AG20443 (cell line): Measurements from ENCODE around the gene BTBD2.

Experiments used
- DNase-seq: peaks from one replicate; pipeline ENCODE4 v3.0.0; 2012; ENCODE audit warnings: low spot score, mixed read lengths

The BTBD2 gene

DNA sequence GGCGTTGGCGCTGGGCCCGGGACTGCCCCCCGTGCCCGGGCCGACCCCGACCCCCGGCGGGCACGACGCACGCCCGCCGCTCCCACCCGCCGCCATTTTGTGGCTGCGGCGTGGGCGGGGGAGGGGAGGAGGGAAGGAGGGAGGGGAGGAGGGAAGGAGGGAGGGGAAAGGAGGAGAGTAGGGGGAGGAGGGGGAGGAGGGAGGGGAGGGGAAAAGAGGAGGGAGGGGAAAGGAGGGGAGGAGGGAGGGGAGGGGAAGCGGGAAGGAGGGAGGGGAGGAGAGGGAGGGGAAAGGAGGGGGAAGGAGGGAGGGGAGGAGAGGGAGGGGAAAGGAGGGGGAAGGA, at the start of gene BTBD2:
BTBD2 (minus strand) TSS at position 107 of the 343 bp plus-strand sequence; CDS start at position 96, 11 bp downstream.
- DNase-seq: peak; percentile 80

- DNase-seq: peak; percentile 58
Measured at GRCh38 chr19:2064788-2065524, 49.4 kb upstream of the BTBD2 start.

DNA sequence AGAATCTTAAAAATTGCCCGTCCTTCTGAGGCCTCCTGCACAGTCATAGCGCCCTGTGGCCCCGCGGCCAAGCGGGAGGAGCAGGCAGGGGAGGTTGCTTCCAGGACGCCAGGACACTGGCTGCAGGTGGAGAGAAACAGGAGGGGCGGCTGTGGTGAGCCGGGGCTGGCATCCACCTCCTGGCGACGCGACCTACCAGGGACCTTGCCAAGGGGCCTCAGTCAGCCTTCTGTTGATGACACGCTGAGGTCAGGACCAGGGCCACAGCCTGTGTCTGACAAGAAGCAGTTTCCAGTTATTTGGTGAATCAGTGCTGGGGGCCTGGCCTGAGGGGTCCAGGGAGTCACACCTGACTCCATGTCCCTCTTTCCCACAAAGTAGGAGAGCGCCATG, 48.9 kb upstream of the BTBD2 start:
- no peak for DNase-seq

DNA sequence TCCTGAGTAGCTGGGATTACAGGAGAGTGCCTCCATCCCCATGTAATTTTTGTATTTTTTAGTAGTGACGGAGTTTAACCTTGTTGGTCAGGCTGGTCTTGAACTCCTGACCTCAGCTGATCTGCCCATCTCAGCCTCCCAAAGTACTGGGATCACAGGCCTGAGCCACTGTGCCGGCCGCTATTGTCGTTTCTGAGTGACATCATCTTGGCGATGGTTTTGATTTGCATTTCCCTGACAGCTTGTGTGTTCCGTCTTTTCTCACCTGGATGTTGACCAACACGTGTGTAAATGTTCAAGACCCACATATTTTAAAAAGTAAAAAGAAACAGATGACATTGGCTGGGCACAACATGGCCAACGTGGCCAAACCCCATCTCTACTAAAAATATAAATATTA, 48.3 kb upstream of the BTBD2 start:
- DNase-seq: no peak

- no peak for DNase-seq
Measured at GRCh38 chr19:2062770-2063169, 47.3 kb upstream of the BTBD2 start.

GRCh38 chr19:2062389-2062729, 46.8 kb upstream of the BTBD2 start:
- DNase-seq: no peak

DNA sequence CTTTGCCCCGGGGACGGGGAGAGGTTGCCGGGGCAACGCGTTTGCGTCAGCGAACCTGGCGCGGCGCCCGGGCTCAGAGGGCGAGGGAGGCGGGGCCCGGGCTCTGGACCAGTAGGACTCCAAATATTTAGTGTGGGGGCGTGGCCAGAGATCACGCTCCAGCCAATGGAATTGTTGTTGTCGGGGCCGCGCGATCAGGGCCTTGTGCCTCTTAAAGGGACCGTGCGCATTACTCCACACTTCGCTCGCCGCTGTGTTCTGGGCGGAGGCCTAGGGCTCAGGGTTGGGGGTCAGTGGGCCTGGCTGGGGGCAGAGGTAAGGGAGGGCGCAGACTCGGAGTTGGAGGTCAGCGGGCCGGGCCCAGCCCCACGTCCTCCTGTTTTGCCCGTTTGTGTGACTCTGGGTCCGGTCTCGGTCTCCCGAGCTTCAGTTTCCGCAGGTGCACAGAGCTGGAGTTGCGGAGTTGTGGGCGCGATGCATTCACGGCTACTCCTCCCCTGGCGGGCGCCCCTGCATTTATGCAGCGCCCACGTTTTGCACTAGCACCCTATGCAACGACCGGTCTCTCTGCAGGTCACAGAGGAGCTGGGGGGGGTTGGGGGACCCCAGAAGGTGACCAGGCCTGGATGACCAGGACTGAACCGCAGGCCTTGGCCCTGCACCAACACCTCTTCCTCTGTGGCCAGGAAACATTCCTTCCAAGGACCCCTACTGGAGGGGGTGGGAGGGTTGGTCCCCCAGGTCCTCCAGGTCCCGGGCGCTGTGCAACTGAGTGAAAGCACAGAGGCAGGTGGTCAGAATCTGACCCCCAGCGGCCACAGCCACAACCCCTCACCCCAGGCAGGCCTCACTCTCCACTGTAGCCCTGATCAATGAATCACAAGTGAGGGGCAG, 46.2 kb upstream of the BTBD2 start:
- DNase-seq: peak; percentile 99

GRCh38 chr19:2060884-2061494, 45.5 kb upstream of the BTBD2 start:
- DNase-seq: no peak

DNA sequence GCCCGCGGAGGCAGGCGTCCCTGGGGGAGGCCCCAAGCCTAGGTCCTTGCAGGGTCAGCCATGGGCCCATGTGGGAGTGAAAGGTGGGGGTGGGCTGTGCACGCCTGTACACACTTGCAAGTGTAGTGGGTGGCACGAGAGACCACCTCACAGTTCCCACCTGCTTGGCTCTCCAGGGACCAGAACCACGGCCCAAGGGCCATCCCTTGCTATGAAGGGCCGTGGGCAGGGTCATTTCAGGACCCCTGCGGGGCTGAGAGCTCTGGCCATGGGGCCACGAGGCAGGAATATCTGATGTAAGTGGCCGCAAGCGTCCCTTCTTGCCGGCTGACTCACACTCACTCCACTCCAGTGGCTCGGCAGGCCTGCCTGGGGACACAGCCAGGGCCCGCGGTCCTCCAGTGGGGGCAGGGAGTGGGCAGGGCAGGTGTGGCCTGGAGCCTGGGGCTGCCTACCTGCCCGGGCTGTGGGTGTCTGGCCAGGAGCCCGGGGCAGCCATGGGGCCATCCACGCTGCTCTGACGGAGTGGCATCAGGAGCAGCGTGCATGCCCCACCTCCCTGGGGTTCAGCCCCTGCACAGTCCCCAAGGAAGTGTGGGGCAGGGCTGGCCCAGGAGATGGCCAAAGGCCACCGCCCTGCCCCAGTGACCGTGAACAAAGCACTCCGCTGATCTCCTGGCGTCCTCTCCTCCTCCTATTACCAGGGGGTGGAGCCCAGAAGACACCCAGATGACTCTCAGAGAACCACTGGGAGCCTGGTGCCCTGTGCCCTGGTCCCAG, 44.1 kb upstream of the BTBD2 start:
- peak; percentile 71 for DNase-seq

DNA sequence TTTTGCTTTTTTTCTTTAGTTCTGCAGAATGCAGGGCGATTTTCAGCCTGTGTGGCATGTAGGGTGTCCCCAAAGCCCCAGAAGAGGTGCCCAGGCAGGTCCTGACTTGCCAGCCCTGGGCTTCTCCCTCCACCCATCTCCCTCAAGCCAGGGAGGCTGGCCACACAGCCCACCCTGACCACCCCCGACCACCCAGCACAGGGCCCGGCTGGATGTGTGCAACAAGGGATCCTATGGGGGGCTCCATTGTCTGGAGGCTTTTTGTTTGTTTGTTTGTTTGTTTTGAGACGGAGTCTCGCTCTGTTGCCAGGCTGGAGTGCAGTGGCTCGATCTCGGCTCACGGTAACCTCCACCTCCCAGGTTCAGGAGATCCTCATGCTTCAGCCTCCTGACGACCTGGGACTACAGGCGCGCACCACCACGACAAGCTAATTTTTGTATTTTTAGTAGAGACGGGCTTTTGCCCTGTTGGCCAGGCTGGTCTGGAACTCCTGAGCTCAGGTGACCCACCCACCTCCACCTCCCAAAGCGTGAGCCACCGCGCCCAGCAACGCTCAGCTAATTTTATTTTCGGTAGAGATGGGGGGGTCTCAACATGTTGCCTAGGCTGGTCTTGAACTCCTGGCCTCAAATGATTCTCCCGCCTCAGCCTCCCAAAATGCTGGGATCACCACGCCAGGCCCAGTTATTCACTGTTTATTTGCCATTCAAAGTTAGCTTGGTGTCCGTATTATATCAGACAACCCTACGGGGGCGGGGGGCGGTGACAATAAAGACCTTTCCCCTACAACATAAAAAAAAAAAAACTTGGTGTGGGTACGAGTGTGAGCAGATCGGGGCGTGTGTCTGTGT, 43.3 kb upstream of the BTBD2 start:
- no peak for DNase-seq

GRCh38 chr19:2057484-2058469, 42.3 kb upstream of the BTBD2 start:
- no peak for DNase-seq

DNA sequence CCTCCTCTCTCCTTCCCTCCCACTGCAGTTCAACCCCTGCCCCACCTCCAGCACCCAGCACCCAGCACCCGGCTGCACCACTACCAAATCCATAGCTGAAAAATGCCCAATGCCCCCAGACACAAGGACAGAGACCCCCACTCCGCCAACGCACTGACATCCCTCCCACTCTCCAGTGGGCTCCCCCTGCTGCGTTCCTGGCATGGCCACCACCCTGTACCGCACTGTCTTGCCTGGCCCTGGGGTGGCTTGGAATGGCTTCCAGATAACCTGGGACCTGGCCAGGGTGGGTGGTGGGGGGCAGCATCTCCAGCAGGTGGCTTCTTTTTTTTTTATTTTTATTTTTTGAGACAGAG, 41.3 kb upstream of the BTBD2 start:
- no peak for DNase-seq

DNA sequence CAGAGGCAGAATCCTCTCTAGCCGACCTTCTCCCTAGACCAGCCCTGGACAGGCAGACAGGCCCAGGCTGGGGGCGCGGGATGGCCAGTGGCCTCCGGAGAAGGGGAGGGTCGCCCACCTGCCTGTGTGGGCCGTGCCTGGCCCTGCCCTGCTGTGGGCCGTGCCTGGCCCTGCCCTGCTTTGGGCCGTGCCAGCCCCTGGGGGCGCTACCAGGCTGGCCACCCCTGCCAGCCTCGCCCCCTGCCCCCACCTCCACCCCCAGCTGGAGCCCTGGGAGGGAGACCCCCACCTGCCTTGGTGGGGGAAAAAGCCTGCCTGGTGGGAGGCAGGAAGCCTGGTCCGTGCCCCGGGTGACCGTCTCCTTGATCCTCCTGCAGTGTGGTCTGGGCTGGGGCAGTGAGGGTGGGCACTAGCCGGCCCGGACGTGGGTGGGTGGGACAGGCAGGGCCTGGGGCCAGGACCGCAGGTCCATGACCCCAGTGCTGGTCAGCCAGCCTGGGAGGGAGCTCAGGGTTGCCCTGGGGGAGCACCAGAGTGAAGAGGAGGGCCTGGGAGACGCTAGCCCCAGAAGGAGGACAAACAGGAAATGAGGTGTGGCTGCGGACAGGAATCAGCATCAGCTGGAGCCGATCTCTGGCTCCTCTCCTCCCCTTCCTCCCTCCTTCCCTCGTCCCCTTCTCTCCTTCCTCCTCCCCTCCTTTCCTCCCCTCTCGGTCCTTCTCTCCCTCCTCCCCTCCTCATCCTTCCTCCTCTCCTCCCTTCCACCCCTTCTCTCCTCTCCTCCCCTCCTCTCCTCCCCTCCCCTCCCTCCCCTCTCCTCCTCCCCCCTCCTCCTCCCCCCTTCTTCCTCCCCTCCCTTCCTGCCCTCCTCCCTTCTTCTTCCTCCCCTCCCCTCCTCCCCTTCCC, 40.7 kb upstream of the BTBD2 start:
- peak; percentile 50 for DNase-seq

DNA sequence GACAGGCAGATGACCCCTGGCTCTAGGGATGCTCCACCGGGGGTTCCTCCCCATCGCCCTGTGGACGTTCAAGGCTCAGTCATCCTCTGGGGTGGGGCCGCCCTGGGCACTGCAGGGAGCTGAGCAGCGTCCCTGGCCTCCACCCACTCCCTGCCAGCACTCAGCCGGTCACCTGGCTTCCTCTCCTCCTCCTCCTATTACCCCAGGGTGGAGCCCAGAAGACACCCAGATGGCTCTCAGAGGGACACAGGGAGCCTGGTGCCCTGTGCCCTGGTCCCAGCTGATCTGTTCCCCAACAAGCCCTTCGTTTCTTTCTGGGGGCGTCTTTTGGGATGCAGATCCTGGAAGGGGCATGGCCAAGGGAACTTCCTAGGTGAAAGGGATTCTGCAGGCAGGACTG, 39.2 kb upstream of the BTBD2 start:
- no peak for DNase-seq

DNA sequence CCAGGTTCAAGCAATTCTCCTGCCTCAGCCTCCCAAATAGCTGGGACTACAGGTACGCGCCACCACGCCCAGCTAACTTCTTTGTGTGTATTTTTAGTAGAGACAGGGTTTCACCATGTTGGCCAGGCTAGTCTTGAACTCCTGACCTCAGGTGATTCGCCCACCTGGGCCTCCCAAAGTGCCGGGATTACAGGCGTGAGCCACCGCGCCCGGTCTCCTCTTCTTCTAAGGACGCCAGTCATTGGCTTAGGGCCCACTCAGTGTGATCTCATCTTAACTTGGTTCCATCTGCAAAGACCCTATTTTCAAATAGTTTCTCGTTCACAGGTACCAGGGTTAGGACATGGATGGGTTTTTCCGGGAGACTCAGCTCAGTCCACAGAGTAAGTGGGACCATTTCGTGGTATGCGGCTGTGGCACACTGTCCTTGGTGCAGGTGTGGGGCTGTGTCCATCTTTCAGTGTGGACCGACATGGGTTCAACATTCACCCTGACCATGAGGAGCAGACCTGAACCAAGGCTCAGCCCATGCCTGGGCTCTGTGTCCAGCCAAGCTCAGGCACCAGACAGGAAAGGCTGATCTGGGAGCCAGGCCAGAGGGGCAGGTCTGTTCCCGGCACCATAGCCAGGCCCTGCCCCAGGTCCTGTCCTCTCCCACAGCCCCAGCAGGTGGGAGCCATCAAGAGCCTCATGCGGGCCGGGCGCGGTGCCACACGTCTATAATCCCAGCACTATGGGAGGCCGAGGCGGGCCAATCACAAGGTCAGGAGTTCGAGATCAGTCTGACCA, 38.3 kb upstream of the BTBD2 start:
- DNase-seq: no peak

DNA sequence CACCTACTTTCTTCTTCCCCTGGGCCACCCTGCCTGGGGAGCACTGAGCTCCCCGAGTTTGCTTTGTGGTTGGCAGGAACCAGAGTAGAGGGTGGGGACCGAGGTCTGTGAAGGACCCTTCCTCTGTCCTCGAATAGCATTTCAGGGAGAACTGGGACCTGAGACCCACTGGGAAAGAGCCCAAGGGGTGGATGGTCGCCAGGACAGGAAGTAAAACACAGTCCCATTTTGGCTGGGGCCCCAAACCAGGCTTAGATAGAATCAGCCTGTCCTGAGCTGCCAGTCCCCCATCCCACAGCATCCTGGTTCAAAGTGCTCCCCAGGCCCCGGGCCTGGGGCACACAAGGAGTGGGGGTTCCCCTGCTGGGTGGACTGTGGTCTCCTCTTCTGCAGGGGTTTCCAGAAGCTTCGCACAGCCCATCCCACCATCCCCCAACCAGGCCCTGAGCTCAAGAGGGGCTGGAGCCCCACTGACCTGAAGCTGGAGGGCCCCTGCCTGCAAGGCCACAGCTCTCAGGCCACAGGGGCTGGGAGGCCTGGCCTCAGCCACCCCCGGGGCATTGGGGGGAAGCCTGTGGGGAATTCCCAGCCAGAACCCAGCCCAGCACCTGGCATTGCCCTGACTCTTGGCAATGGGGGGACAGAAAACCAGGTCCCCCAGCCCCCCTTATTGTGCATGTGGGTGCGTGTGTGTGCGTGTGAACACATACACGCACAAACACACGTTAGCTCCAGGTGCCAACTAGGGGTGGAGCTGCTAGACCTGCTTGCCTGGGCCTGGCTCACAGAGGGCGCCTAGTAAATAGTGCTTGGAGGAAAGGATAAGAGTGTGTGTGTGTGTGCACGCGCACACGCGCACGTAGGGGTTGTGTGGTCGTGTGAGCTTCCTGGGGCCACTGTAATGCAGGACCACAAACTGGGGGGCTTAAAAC, 36.5 kb upstream of the BTBD2 start:
- DNase-seq: no peak
